HepG2 (cell line): Measurements from ENCODE around the gene AFF4. TPM values are rescaled to one million over a fixed set of nuclear protein-coding genes. Genes with fewer than 3 reads are reported as not detected.

Experiments
- ATAC-seq: fragments of 200-7000 bp; cut with Tn5 transposase; 3 replicates; pipeline ENCODE4 v1.9.1; 2020; ENCODE audit warnings: mild to moderate bottlenecking, moderate library complexity
- BruUV-seq: library from RNA; stranded (reverse); fragments of 400-500 nt; replicated peaks from 2 replicates; lab custom pipeline; 2021; lab: Mats Ljungman, UMichigan
- CTCF ChIA-PET: fragments of 300-600 bp; formaldehyde crosslinking; extraction: SDS; loops from one replicate; lab custom pipeline; 2021; ENCODE audit warnings: low total read pairs, inconsistent platforms, low intra/inter-chr PET ratio; lab: Yijun Ruan, JAX
- POLR2A ChIA-PET: fragments of 350-600 bp; sonication (Branson Sonifier 250); formaldehyde crosslinking; loops from one replicate; lab custom pipeline; 2020; ENCODE audit warnings: antibody characterized with exemption, inconsistent platforms; lab: Yijun Ruan, JAX
- DNase-seq: peaks from one replicate; pipeline ENCODE4 v3.0.0-alpha.2; 2015; ENCODE audit warnings: low spot score
- FAIRE-seq: peaks from 3 replicates; lab custom pipeline; 2011; peaks lifted over from hg19 to GRCh38; lab: Jason Lieb, UNC
- H2AFZ ChIP-seq: one replicate; pipeline ENCODE4 v1.6.1; 2011; ENCODE audit warnings: low read length, inconsistent platforms
- H3K27ac ChIP-seq: fragments of 300-600 bp; 3 replicates; pipeline ENCODE4 v1.8.0; 2011; ENCODE audit warnings: mixed run types, mild to moderate bottlenecking, mixed read lengths, low read length, inconsistent platforms; ENCODE audit not compliant: insufficient read depth; ENCODE audit errors: extremely low read length
- H3K27me3 ChIP-seq, 2 experiments: fragments of 200-600 bp in 1 of 2; 2 replicates in 1 of 2; 3 replicates in 1 of 2; pipeline versions ENCODE4 v1.6.0 to v1.8.0; 2011; ENCODE audit warnings: low read length in 2 of 2, mild to moderate bottlenecking in 2 of 2, moderate library complexity in 2 of 2, inconsistent platforms in 1 of 2; ENCODE audit not compliant: insufficient read depth in 2 of 2, control insufficient read depth in 1 of 2
- H3K36me3 ChIP-seq, 2 experiments: fragments of 200-600 bp in 1 of 2; replicated peaks in 1 of 2; 2 replicates in 1 of 2; 3 replicates in 1 of 2; pipeline versions ENCODE4 v1.5.1 to v1.8.0; 2011; ENCODE audit warnings: low read length in 2 of 2, inconsistent platforms in 1 of 2; ENCODE audit not compliant: insufficient read depth in 2 of 2, control insufficient read depth in 1 of 2
- H3K4me1 ChIP-seq: 2 replicates; pipeline ENCODE4 v1.5.1; 2012; ENCODE audit warnings: low read length, inconsistent platforms; ENCODE audit not compliant: insufficient read depth
- H3K4me2 ChIP-seq: 2 replicates; pipeline ENCODE4 v1.6.0; 2011; ENCODE audit warnings: low read depth, low read length, inconsistent platforms
- H3K4me3 ChIP-seq, 3 experiments: fragments of 200-600 bp in 1 of 3; sonication (generic), shearing (Covaris generic) in 1 of 3; replicated peaks in 1 of 3; 2 replicates each; pipeline ENCODE4 v1.5.1; 2011 to 2016; ENCODE audit warnings: low read length in 3 of 3, inconsistent platforms in 2 of 3, low read depth in 2 of 3, mild to moderate bottlenecking in 2 of 3, control low read depth in 1 of 3, mixed read lengths in 1 of 3; ENCODE audit not compliant: insufficient read depth in 1 of 3
- H3K79me2 ChIP-seq: one replicate; pipeline ENCODE4 v1.6.1; 2011; ENCODE audit warnings: low read length, inconsistent platforms; ENCODE audit not compliant: insufficient read depth
- H3K9ac ChIP-seq: 2 replicates; pipeline ENCODE4 v1.6.0; 2011; ENCODE audit warnings: mild to moderate bottlenecking, low read depth, low read length, inconsistent platforms; ENCODE audit not compliant: insufficient read depth
- H3K9me3 ChIP-seq: 2 replicates; pipeline ENCODE4 v1.5.1; 2012; ENCODE audit warnings: mild to moderate bottlenecking, low read length
- H4K20me1 ChIP-seq: 2 replicates; pipeline ENCODE4 v1.6.0; 2011; ENCODE audit warnings: inconsistent platforms, mild to moderate bottlenecking, low read length, moderate library complexity; ENCODE audit not compliant: insufficient read depth
- AKNA ChIP-seq: sonication (generic); formaldehyde crosslinking; IDR thresholded peaks from 2 replicates; pipeline ENCODE4 v1.4.0; 2020; ENCODE audit warnings: missing genetic modification reagents, borderline replicate concordance
- ARID2 ChIP-seq: sonication (generic); formaldehyde crosslinking; IDR thresholded peaks from 2 replicates; pipeline ENCODE4 v1.8.1; 2022; ENCODE audit warnings: mild to moderate bottlenecking, missing genetic modification reagents, borderline replicate concordance
- CC2D1A ChIP-seq: sonication (generic); formaldehyde crosslinking; IDR thresholded peaks from 2 replicates; pipeline ENCODE4 v1.8.1; 2023; ENCODE audit warnings: mild to moderate bottlenecking, missing genetic modification reagents
- MED1 ChIP-seq: sonication (generic); formaldehyde crosslinking; IDR thresholded peaks from 2 replicates; pipeline ENCODE4 v1.4.0; 2020; ENCODE audit warnings: missing genetic modification reagents
- SAFB2 ChIP-seq: sonication (generic); formaldehyde crosslinking; IDR thresholded peaks from 2 replicates; pipeline ENCODE4 v1.5.1; 2020; ENCODE audit warnings: missing genetic modification reagents, low read depth, mild to moderate bottlenecking, borderline replicate concordance
- TRAFD1 ChIP-seq: sonication (generic); formaldehyde crosslinking; IDR thresholded peaks from 2 replicates; pipeline ENCODE4 v1.5.1; 2020; ENCODE audit warnings: missing genetic modification reagents, mild to moderate bottlenecking, borderline replicate concordance
- ZC3H4 ChIP-seq: sonication (generic); formaldehyde crosslinking; IDR thresholded peaks from 2 replicates; pipeline ENCODE4 v1.4.0; 2020; ENCODE audit warnings: missing genetic modification reagents, borderline replicate concordance
- ZHX2 ChIP-seq, 2 experiments: sonication (generic) in 1 of 2; formaldehyde crosslinking in 1 of 2; IDR thresholded peaks; 2 replicates each; pipeline versions ENCODE4 v1.6.1 to v1.9.0; 2014 to 2022; ENCODE audit warnings: antibody characterized with exemption in 1 of 2, borderline replicate concordance in 1 of 2, inconsistent platforms in 1 of 2, low read depth in 1 of 2, missing genetic modification reagents in 1 of 2
- ZKSCAN1 ChIP-seq: fragments of 150-350 bp; IDR thresholded peaks from 2 replicates; pipeline ENCODE4 v1.6.1; 2014; ENCODE audit warnings: low read length
- ZNF333 ChIP-seq: sonication (generic); formaldehyde crosslinking; IDR thresholded peaks from 2 replicates; pipeline ENCODE4 v1.4.0; 2020; ENCODE audit warnings: mild to moderate bottlenecking, missing genetic modification reagents, borderline replicate concordance
- ZNF816 ChIP-seq: sonication (generic); formaldehyde crosslinking; IDR thresholded peaks from 2 replicates; pipeline ENCODE4 v1.8.0; 2022; ENCODE audit warnings: missing genetic modification reagents, mild to moderate bottlenecking, borderline replicate concordance
- WGBS: methylation state at CpG from one replicate; pipeline ENCODE4 v1.1.6; 2017; ENCODE audit warnings: low lambda C conversion rate; 5-methylcytosine and 5-hydroxymethylcytosine counted together
- in situ Hi-C: cut with HindIII; loops from 2 replicates; pipeline ENCODE4 v1.10.0; 2017; ENCODE audit warnings: low pct_unique_long_range_greater_than_20kb; ENCODE audit not compliant: extremely low pct_ligation_motif_present
- intact Hi-C: fragments of 100-400 bp; cut with micrococcal nuclease; formaldehyde crosslinking; loops from one replicate; pipeline ENCODE4 v1.10.0; 2022; ENCODE audit not compliant: unreplicated experiment
- polyA plus RNA-seq, 8 experiments: library from polyadenylated mRNA; depleted of rRNA in 3 of 8; stranded (reverse) in 7 of 8; unstranded in 1 of 8; fragments of >200 nt; fragmentation: Illumina TruSeq in 4 of 8; extraction: Trizol in 4 of 8; gene quantifications; 2 replicates each; pipeline versions ENCODE4 v1.2.1 to v1.2.3, GENCODE V29; 2011 to 2016; ENCODE audit warnings: low read depth in 4 of 8, missing spikeins in 1 of 8, mixed read lengths in 1 of 8; ENCODE audit not compliant: insufficient read depth in 1 of 8
- total RNA-seq, 5 experiments: library from RNA; depleted of rRNA; stranded (reverse); fragments of >200 nt; fragmentation: Illumina TruSeq; extraction: Trizol; gene quantifications; 2 replicates each; pipeline ENCODE4 v1.2.3, GENCODE V29; 2016; ENCODE audit warnings: low read depth in 1 of 5

Gene AFF4
- total and polyA plus RNA-seq, 2 of the 13 experiments (the other 11 are each of a cell fraction or from before 2014, with no cell fraction given) = 22.1 to 25.5 TPM

GRCh38 chr5:132998556-132998955, 35.1 kb upstream of the AFF4 start:
- FAIRE-seq (no peak), DNase-seq (no peak), ATAC-seq (no peak)
- H3K9me3 ChIP-seq = no peaks in the 10 kb centered on the region
- 94% methylated on average over 2 of the region's 2 CpGs for WGBS
- H3K4me3 ChIP-seq = no peak overlapping the region
- H3K4me1 ChIP-seq = no peaks in the 10 kb centered on the region
- POLR2A ChIA-PET = interaction anchor here (1.8 kb wide), 1 partner anchor 29 kb away, joined by 5 read pairs; no protein-coding TSS in a partner anchor
- intact Hi-C loops = no loop called here
- in situ Hi-C loops = no loop called here
- no TSS peak for BruUV-seq
- H3K9ac ChIP-seq = no peak overlapping the region
- no peak overlapping the region for H3K27ac ChIP-seq
- CTCF ChIA-PET = no interaction called here
- H3K36me3 ChIP-seq = peaks cover 3 to 18% of the 10 kb centered on the region in 2 experiments; a peak in 4 of 5 replicates
- H3K27me3 ChIP-seq = no peaks in the 10 kb centered on the region
- H3K4me2 ChIP-seq = no peak overlapping the region
- H2AFZ ChIP-seq = no peak overlapping the region
- H3K79me2 ChIP-seq = no peaks in the 10 kb centered on the region
- no peaks in the 10 kb centered on the region for H4K20me1 ChIP-seq
- TF ChIP-seq ZNF816 (CRISPR knock-in tag) (no peak), TRAFD1 (CRISPR knock-in tag) (no peak), ZC3H4 (no peak), CC2D1A (CRISPR knock-in tag) (no peak), AKNA (no peak), MED1 (no peak), ARID2 (no peak), ZKSCAN1 (no peak), ZNF333 (CRISPR knock-in tag) (no peak), SAFB2 (CRISPR knock-in tag) (no peak), ZHX2 (IDR thresholded peaks at IDR 0.05; ENCODE audit: low read depth) (no peak), ZHX2 (CRISPR knock-in tag; IDR thresholded peaks at IDR 0.05; ENCODE audit: borderline replicate concordance) (no peak)
